ENCODE results near the gene PTGES. TPM values are rescaled to one million over a fixed set of nuclear protein-coding genes. Genes with fewer than 3 reads are reported as not detected.
"Not testable (repeated sequence)": the region's sequence is repeated elsewhere in the genome, so short reads cannot be mapped to it uniquely, and the experiment has no call there.

PTGES gene
- total RNA-seq, 1 donor from 2014 or later: not detected

DNA sequence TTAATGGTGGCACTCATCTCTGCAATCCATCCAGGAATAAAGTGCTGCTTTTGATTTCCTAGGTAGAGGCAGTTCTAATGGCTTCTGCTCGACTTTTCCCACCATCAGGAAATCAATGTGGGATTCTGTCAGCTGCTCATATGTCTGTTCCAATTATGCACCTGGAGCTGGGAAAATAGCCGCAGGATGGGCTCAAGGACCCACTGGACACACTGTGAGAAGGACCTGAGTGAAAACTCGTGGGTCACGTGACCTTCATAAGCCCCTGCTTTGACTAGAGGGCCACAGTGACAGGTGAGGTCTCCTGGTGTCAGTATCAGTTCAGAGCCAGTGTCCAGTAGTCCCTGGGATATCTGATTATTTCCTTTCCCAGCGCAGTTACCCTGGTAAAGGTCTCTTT lies 17.9 kb upstream of the PTGES start:
- no peak for DNase-seq (ENCODE audit: low read depth, low spot score)

DNA sequence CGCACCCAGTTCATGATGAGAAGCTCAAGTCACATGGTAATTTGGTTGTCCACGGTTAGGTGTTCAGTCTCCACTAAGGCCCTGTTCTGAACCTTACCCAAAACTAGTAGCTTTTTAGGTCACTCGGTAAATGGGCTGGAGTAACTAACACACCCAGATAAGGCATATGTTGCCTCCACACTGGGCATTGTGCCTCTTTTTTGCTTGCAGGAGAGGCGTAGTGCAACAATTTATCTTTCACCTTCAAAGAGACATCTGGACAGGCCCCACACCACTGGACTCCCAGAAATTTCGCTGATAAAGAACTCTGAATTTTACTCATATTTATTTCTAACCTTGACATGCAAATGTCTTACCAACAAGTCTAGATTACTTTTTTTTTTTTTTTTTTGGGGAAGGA lies 16.8 kb upstream of the PTGES start:
- no peak for DNase-seq (ENCODE audit: low read depth, low spot score)

DNA sequence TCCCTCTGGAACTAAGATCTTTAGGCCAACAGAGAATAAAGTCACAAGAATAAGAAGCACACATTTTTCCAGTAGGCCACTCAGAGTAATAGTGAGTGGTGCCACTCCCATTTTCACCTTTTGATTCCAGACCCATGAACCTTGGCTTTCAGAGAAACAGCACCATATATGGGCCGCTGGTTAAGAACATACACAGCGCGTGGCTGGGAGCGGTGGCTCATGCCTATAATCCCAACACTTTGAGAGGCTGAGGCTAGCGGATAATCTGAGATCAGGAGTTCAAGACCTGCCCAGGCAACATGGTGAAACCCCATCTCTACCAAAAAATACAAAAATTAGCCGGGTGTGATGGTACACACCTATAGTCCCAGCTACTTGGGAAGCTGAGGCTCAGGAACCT lies 15.6 kb upstream of the PTGES start:
- no peak for DNase-seq (ENCODE audit: low read depth, low spot score)

DNA sequence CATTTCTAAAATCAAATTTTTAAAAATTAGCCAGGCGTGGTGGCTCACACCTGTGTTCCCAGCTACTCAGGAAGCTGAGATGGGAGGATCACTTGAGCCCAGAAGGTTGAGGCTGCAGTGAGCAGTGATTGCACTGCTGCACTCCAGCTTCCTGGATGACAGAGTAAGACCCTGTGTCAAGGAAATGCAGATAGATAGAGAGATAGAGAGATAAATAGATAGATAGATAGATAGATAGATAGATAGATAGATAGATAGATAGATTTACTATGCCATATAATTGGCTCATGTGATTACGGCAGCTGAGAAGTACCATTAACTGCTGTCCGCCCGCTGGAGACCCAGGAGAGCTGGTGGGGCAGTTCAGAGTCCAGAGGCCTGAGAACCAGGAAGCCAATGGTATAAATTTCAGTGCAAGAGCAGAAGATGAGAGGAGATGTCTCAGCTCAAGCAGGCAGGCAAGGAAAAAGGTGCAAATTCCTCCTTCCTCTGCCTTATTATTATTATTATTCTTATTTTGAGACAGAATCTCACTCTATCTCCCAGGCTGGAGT lies 13.0 kb upstream of the PTGES start:
- no peak for DNase-seq (ENCODE audit: low read depth, low spot score)

DNA sequence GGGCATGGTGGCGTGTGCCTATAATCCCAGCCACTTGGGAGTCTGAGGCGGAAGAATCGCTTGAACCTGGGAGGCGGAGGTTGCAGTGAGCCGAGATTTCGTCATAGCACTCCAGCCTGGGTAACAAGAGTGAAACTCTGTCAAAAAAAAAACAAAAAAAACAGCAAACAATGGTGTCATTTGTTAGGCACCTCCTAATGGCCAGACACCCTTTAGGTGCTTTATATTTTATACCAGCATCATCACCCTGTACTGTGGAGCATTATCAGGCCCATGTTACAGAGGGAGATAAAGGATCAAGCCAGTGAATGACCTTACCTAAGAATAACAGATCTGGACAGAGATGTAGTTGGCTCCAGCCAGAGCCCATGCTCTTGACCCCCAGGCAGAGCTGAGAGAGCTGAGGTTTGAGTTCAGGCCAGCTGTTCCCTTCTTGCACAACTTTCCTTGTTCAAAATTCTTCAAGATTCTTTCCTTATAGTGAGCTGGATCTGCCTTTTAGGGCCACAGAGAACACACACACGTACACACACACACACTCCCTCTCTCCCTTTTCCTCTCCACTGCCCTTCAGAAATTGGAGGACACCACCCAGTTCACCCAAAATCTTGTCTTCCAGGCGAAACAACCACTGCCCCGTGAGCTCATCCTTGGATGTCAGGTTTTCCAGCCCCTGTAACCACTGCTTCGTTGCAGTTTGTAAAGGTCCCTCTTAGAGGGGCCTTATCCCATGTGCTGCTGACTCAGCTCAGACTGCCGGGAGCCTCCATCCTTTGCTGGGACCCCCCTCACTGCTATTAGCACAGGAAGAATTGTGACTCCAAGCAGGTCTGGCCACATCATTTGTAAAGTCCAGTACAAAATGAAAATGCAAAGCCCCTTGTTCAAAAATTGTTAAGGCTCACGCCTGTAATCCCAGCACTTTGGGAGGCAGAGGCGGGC lies 10.4 kb upstream of the PTGES start:
- DNase-seq (ENCODE audit: low read depth, low spot score): no peak

DNA sequence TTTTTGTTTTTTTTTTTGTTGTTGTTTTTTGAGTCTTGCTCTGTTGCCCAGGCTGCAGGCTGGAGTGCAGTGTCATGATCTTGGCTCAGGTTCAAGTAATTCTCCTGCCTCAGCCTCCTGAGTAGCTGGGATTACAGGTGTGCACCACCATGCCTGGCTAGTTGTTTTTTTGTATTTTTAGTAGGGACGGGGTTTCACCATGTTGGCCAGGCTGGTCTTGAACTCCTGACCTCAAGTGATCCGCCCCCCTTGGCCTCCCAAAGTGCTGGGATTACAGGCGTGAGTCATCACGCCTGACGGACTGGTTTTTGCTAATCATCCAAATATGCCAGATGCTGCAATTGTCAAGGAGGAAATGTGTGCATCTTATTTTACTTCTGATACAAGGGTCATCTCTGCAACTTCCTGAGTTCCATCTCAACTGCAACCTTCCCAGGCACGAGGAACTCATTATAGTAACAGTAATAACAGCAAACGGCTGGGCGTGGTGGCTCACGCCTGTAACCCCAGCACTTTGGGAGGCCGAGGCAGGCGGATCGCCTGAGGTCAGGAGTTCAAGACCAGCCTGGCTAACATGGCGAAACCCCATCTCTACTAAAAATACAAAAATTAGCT lies 9.6 kb upstream of the PTGES start:
- not testable (repeated sequence) for DNase-seq (ENCODE audit: low read depth, low spot score)

DNA sequence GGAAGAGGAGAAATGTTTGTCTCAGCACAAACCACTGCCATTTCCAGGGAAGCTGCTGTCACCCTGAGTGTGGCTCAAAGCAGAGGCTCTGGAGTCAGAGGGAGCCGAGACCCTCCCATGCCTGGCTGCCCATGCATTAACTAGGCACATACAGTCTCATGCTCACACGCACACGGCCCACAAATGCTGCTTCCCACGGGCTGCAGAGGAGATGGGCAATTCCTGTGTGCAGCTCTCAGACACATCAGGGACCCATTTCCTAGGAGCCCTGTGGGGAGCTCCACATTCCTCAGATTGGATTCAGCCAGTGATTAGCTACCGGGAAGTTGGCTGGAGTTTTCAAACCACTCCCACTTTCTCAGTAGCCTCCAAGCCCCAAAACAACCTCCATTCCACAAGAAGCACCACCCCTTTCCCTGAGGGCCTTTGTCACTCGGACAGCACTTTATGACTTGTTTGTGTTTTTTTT lies 9.1 kb upstream of the PTGES start:
- DNase-seq (ENCODE audit: low read depth, low spot score): no peak

DNA sequence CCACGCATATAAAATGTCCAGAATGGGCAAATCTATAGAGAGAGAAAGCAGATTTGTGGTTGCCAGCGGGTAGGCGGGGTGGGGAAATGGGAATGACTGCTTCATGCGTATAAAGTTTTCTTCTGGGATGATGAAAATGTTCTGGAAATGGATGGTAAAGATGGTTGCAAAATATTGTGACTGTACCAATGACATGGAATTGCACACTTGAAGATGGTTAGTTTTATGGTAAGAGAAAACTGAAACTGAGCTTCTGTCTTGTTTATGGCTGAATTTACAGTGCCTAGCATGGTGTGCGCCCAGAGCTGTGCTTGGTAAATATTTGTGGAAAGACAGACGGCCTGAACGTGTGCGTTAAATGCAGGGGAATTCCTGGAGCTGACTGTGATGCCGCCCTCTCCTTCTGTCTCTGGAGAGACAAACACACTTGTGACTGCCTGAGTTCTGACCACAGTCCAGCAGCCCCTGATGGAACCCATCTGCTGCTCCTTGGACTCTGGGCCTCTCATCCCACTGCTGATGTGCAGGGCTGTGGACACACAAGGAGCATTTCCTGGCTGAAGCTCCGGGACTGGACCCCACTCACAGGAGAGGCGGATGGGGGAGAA lies 8.6 kb upstream of the PTGES start:
- DNase-seq (ENCODE audit: low read depth, low spot score): no peak

DNA sequence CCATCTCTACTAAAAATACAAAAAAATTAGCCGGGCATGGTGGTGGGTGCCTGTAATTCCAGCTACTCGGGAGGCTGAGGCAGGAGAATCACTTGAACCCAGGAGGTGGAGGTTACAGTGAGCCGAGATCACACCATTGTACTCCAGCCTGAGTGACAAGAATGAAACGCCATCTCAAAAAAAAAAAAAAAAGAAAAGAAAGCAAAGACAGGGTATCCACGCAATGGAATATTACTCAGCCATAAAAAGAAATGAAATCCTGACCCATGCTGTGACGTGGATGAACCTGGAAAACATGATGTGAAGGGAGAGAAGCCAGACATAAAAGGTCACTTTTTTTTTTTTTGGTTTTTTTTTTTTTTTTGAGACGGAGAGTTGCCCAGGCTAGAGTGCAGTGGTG lies 7.9 kb upstream of the PTGES start:
- not testable (repeated sequence) for DNase-seq (ENCODE audit: low read depth, low spot score)

DNA sequence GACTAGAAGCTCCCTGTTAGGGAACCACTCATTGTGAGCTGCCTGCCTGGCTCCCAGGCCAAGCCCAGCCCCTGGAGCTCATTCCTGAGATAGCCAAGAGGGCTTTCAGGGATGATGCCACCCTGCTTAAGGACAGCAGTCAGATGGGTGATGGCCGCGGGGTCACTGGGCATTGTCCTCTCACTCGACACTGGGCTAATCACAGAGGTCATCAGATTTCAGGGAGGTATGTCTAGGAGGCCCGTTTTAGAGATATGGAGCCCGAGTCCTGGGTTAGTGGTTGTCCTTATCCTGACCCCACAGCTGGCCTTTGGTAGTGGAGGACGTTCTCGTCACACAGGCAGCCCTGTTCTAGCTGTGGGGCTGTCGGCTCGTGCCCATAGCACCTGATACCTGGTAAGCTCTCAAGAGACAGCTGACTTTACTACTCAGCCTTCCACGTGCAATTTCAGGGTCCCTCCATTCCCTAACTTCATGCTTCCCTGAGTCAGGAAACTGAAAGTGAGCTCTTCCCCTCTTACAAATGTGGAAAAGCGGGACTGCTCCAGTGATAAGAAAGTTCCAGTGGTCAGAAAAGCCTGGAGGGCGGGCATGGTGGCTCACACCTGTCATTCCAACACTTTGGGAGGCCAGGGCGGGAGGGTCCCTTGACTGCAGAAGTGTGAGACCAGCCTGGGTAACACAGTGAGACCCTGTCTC lies 7.1 kb upstream of the PTGES start:
- no peak for DNase-seq (ENCODE audit: low read depth, low spot score)

DNA sequence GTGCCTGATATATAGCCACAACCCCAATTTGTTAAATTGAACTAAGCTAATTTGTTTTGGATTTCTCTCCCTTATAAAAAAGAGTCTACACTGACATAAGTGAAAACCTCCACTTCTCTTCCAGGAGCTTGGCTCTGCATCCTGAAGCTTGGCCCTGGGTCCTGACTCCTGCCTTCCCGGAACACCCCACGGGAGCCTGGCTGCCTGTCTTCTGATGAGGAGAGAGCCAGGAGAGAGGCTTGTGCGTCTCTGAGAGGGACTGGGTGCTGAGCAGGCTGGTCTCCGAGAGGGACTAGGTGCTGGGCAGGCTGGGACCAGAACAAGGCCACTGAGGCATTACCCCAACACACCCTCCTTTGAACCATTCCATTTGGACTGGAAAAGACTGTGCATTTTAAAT lies 6.5 kb upstream of the PTGES start:
- no peak for DNase-seq (ENCODE audit: low read depth, low spot score)

DNA sequence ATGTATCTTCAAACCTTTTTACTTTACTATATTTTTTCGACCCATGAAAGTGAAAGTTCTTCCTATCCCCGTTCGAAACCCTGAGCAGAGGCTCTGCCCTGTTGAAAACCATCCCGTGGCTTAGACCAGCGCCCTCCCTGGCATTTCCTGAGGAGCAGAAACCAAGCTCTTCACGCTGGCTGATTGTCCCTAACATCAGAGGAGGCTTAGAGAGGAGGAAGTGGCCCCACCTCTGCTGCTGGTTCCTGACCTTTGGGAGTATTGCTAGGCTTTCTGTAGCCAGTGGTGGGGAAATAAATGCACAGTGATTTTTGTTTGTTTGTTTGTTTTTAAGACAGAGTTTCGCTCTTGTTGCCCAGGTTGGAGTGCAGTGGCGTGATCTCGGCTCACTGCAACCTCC lies 4.2 kb upstream of the PTGES start:
- no peak for DNase-seq (ENCODE audit: low read depth, low spot score)

DNA sequence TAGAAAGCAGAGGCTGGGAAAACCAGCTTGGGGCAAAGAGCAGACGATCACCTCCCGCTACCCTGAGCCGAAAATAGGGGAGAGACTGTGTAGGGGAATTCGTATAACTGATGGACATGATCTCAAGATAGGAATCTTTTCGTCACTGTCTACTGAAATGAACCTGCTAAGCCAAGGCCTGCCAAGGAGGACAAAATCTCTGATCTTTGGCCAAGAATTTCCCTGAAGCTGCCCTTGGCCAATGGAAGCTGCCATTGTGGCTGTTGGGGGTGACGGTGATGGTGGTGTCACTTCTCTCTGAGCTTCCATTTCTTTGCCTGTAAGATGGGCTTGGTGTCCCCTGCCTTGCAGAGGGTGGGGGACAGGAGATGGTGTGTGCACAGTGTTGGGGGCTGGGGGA lies 3.3 kb upstream of the PTGES start:
- no peak for DNase-seq (ENCODE audit: low read depth, low spot score)

DNA sequence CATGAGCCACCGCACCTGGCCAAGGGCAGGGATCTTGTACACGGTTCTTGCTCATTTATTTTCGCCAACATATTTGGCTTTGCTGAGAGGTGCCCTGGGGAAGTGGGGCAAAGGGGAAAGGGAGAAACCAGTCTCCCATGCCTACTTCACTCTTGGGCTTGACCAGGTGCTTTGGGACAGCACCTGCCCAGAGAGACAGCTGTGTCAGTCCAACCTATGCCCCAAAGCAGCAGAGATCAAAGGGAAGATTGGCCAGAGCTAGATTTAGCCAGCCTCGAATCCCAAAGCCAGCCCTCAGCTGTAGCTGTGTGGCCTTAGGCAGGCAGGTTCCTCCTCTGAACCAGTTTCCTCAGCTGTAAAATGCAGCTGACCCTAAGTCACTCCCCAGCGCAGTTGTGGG lies 2.3 kb upstream of the PTGES start:
- DNase-seq (ENCODE audit: low read depth, low spot score): no peak

DNA sequence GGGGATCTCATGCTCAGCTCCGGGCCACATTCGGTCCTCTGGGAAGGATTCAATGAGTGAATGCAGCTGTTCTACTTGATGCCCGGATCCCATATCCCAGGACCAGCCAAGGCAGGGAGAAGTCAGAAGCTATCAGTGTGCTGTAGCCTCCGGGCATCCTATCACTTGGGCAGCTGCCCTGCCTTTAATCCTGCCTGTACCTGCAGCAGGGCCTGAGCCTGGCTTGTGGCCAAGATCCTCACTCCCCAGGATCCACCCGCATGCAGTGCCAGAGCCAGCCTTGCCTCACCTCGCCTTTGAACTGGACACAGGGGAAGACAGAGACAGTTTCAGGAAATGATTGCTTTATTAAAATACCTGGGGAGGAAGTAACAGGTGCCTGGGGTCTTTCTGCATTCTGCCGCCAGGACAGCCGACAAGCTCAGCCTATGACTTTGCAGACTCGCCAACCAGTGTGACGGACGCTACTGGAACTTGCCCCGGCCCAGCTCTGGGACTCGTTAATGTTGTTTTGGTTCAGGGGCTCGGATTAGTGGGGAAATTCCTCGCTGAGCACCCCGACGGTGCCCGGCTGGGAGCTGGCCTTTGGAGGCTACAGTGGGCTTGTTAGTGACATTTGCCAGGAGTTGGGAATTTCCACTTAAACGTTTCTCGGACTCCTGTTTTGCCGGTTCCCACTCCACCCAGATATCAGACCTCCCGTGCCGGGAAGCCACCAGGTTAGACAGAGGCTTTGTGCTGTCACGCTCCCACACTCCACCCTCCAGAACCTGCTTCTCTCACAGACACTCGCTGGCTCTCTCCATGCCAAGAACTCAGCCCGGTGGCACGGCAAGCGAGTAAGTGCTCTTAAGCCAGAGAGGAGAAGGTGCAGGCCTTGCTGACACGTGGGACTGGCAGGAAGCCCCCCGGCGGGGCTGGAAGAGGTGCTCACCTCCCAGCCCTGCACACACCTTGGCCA lies 721 bp downstream of the PTGES start:
- no peak for DNase-seq (ENCODE audit: low read depth, low spot score)

DNA sequence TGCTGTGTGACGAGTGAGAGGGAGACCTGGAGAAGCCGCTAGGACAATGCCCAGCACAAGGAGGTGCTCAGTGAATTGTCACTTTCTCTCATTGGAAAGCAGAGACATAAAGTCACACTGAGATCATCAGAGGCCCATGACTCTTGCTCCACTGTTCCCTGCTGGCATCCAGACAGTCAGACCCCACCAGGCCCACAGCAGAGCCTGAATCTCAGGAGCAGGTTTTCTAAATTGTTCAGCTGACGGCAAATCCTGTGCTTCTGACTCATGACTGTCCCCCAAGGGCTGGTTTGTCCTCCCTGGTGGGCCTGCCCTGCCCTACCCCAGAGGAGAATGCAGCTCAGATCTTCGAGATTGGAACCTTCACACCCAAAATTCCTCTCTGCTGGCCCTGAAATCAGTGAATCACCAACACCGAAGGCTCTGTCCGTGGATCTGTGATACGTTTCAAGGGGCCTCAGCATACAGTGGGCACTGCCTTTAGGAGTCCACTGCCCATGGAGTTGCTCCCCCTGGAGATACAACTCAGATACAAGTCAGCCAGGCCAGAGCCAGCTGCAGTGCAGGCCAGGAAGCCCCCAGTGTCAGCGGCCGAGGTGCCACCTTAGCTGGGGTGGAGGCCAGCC lies 2.7 kb downstream of the PTGES start:
- no peak for DNase-seq (ENCODE audit: low read depth, low spot score)

DNA sequence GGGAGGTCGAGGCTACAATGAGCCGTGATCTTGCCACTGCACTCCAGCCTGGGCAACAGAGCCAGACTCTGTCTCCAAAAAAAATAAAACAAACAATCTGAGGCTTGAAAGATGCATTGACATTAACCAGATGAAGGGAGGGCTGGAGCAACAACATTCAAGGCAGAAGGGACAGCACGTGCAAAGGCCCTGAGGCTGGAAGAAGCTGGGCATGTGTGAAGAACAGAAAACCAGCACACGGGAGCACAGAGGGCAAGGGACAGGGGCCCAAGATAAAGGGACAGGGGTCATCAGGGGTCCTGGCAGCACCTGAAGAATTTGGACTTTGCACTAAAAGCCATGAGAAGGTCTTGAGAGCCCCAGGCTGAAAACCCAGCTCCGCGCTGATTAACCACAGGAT lies 3.3 kb downstream of the PTGES start:
- DNase-seq (ENCODE audit: low read depth, low spot score): no peak

DNA sequence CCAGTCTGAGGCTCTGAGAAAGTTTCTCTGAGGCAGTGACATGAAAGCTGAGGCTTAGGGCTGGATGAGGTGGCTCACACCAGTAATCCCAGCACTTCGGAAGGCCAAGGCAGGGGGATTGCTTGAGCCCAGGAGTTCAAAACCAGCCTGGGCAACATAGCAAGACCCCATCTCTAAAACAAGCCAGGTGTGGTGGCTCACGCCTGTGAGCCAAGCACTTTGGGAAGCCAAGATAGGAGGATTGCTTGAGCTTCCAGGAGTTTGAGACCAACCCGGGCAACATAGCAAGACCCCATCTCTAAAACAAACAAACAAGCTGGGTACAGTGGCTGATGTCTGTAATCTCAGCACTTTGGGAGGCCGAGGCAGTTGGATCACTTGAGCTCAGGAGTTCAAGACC lies 3.8 kb downstream of the PTGES start:
- not testable (repeated sequence) for DNase-seq (ENCODE audit: low read depth, low spot score)

DNA sequence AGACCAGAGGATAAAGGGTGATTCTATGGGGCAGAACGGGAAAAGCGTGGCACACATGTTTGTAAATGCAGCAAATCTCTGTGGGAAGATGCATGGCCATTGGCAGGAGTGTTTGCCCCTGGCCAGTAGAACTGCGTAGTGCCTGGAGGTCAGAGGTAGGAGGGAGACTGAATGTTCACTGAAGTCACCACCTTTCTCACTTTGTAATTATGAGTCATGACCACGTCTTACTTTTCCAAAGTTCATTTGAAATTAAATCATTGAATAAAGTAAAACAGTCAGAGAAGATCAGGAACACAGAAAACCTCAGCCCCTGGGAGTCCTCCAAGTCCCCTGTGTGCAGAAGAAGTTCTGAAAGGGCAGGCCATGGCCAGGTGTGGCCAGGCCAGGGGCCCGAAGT lies 4.6 kb downstream of the PTGES start:
- DNase-seq (ENCODE audit: low read depth, low spot score): no peak

Data from pulmonary artery endothelial cell (primary cell).